Uterus (tissue), 4 donors: ENCODE results near the gene MYOZ1. TPM values are rescaled to one million over a fixed set of nuclear protein-coding genes. Genes with fewer than 3 reads are reported as not detected.

ENCODE experiments used
- DNase-seq, 2 donors: peaks; one replicate each; pipeline ENCODE4 v3.0.0-alpha.2; 2019 to 2020
- H3K27ac ChIP-seq, 2 donors: fragments of 200-600 bp; sonication (generic); 1 replicate in 1 of 2; 2 replicates in 1 of 2; pipeline ENCODE4 v1.5.1; 2016 to 2018
- H3K27me3 ChIP-seq, 2 donors: fragments of 200-600 bp; sonication (generic); one replicate each; pipeline ENCODE4 v1.5.1; 2018 to 2019; ENCODE audit warnings: control low read depth in 1 of 2
- H3K36me3 ChIP-seq, 2 donors: fragments of 200-600 bp; sonication (generic); one replicate each; pipeline ENCODE4 v1.5.1; 2019; ENCODE audit warnings: control low read depth in 1 of 2
- H3K4me1 ChIP-seq, 2 donors: fragments of 200-600 bp; sonication (generic); one replicate each; pipeline ENCODE4 v1.5.1; 2018 to 2019; ENCODE audit warnings: control low read depth in 1 of 2
- H3K4me3 ChIP-seq, 2 donors: fragments of 200-600 bp; sonication (generic); 1 replicate in 1 of 2; 2 replicates in 1 of 2; pipeline ENCODE4 v1.5.1; 2018 to 2019; ENCODE audit warnings: mild to moderate bottlenecking in 1 of 2
- H3K9me3 ChIP-seq, 2 donors: fragments of 200-600 bp; sonication (generic); one replicate each; pipeline ENCODE4 v1.5.1; 2019; ENCODE audit warnings: control low read depth in 1 of 2
- CTCF ChIP-seq, 4 experiments: fragments of 200-600 bp in 2 of 4; fragments of 450-650 bp in 2 of 4; sonication (generic) in 2 of 4; IDR thresholded peaks; one replicate each; pipeline ENCODE4 v1.5.1; 2016 to 2019; ENCODE audit warnings: antibody characterized with exemption in 4 of 4, mild to moderate bottlenecking in 2 of 4, moderate library complexity in 1 of 4
- POLR2A ChIP-seq, 2 donors: fragments of 450-650 bp; IDR thresholded peaks; one replicate each; pipeline ENCODE4 v1.6.1; 2016; ENCODE audit warnings: antibody characterized with exemption in 2 of 2, mild to moderate bottlenecking in 1 of 2, moderate library complexity in 1 of 2
- intact Hi-C: fragments of 100-400 bp; cut with DNase I; formaldehyde crosslinking; loops from one replicate; pipeline ENCODE4 v1.15.1; 2023; ENCODE audit warnings: low total_unique reads
- total RNA-seq, 4 donors: library from RNA; depleted of rRNA in 3 of 4; stranded (reverse); fragments of >200 nt in 3 of 4; gene quantifications; one replicate each; pipeline versions ENCODE4 v1.1.0 to v1.2.4, GENCODE V29; 2014 to 2023
- donor health status: DM: yes; HTN: yes; CAD: no.

MYOZ1 gene
- total RNA-seq, 4 donors from 2014 or later: 1.6 to 1.7 TPM; not detected in 2

DNA sequence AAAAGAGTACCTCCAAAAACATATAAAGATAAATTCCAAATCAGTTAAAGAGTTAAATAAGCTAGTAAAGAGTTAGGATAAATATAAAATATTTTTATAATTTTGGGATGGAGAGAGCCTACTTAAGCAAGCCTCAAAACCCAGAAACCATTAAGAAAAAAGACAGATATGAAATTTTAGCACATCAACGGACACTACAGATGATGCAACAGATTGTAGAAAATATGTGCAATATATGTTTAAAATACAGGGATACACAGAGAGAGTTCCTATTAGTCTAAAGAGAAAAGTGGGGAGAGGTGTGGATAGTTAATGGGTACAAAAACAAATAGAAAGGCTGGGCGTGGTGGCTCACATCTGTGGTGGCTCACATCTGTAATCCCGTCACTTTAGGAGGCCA, 26.6 kb downstream of the MYOZ1 start:
- no peaks in the 10 kb centered on the region for H3K36me3 ChIP-seq
- H3K9me3 ChIP-seq: no peaks in the 10 kb centered on the region
- intact Hi-C loops: no loop called here
- H3K27ac ChIP-seq: no peak overlapping the region
- no peak for TF ChIP-seq CTCF (IDR thresholded peaks at IDR 0.05)
- no peak for TF ChIP-seq POLR2A (IDR thresholded peaks at IDR 0.05)
- no peak overlapping the region for H3K4me3 ChIP-seq
- DNase-seq: no peak
- H3K4me1 ChIP-seq: no peaks in the 10 kb centered on the region
- H3K27me3 ChIP-seq: no peaks in the 10 kb centered on the region

- H3K27me3 ChIP-seq: no peaks in the 10 kb centered on the region
- intact Hi-C loops: loop anchor here (10.0 kb wide), 1 partner anchor 54 kb away; no protein-coding TSS in a partner anchor
- no peaks in the 10 kb centered on the region for H3K36me3 ChIP-seq
- no peak for DNase-seq
- no peak overlapping the region for H3K4me3 ChIP-seq
- no peaks in the 10 kb centered on the region for H3K9me3 ChIP-seq
- H3K4me1 ChIP-seq: no peaks in the 10 kb centered on the region
- no peak for TF ChIP-seq CTCF (IDR thresholded peaks at IDR 0.05)
- TF ChIP-seq POLR2A (IDR thresholded peaks at IDR 0.05): no peak
- H3K27ac ChIP-seq: no peak overlapping the region
Measured at GRCh38 chr10:73609116-73609515, 32.2 kb downstream of the MYOZ1 start.

GRCh38 chr10:73601486-73601921, 39.8 kb downstream of the MYOZ1 start:
- no peak overlapping the region for H3K4me3 ChIP-seq
- H3K27ac ChIP-seq: no peak overlapping the region
- intact Hi-C loops: loop anchor here (10.0 kb wide), 1 partner anchor 47 kb away; no protein-coding TSS in a partner anchor
- no peaks in the 10 kb centered on the region for H3K36me3 ChIP-seq
- no peaks in the 10 kb centered on the region for H3K9me3 ChIP-seq
- TF ChIP-seq POLR2A (IDR thresholded peaks at IDR 0.05) (no peak), CTCF (IDR thresholded peaks at IDR 0.05) (no peak)
- H3K4me1 ChIP-seq: no peaks in the 10 kb centered on the region
- DNase-seq: no peak
- H3K27me3 ChIP-seq: no peaks in the 10 kb centered on the region

GRCh38 chr10:73597346-73597745, 43.9 kb downstream of the MYOZ1 start:
- TF ChIP-seq POLR2A (IDR thresholded peaks at IDR 0.05): no peak
- no peak for TF ChIP-seq CTCF (IDR thresholded peaks at IDR 0.05)
- no peaks in the 10 kb centered on the region for H3K9me3 ChIP-seq
- DNase-seq: no peak

DNA sequence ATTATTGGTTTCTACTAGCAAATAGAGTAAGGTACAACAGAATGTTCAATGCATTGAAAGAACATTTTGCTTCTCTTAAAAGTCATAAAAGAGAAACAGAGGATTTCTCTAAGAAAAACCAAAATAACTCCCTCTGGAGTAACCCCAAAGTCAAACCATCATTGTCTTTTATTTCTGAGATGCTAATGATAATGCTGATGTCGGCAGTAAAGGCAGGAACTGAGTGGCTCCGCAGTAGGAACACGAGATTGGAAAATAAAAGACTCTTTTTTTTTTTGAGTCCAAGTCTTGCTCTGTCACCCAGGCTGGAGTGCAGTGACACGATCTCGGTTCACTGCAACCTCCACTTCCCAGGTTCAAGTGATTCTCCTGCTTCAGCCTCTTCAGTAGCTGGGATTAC, 47.5 kb downstream of the MYOZ1 start:
- no peak overlapping the region for H3K27ac ChIP-seq
- H3K4me1 ChIP-seq: no peaks in the 10 kb centered on the region
- intact Hi-C loops: no loop called here
- no peak for TF ChIP-seq CTCF (IDR thresholded peaks at IDR 0.05)
- TF ChIP-seq POLR2A (IDR thresholded peaks at IDR 0.05): no peak
- no peaks in the 10 kb centered on the region for H3K9me3 ChIP-seq
- no peak for DNase-seq
- no peaks in the 10 kb centered on the region for H3K36me3 ChIP-seq
- no peaks in the 10 kb centered on the region for H3K27me3 ChIP-seq
- H3K4me3 ChIP-seq: no peak overlapping the region

More at GRCh38 chr10:73597346-73597745, 43.9 kb downstream of the MYOZ1 start:
- Histone ChIP-seq H3K36me3 (no peaks in the 10 kb centered on the region), H3K27ac (no peak overlapping the region), H3K27me3 (no peaks in the 10 kb centered on the region), H3K4me3 (no peak overlapping the region), H3K4me1 (no peaks in the 10 kb centered on the region)
- intact Hi-C loops: no loop called here
